ENCODE results near the gene C1orf159.

DNA sequence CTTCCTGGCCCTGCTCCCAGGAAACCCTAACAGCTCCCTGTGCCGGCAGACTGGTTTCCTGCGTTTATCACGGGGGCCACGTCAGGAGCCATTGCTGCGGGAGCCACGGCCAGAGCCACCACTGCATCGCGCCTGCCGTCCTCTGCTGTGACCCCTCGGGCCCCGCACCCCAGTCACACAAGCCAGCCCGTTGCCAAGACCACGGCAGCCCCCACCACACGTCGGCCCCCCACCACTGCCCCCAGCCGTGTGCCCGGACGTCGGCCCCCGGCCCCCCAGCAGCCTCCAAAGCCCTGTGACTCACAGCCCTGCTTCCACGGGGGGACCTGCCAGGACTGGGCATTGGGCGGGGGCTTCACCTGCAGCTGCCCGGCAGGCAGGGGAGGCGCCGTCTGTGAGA lies 67.9 kb downstream of the C1orf159 start:
- TF ChIP-seq GABPA (IDR thresholded peaks at IDR 0.05; ENCODE audit: low read depth), result no peak
- TF ChIP-seq, protein P1, sequence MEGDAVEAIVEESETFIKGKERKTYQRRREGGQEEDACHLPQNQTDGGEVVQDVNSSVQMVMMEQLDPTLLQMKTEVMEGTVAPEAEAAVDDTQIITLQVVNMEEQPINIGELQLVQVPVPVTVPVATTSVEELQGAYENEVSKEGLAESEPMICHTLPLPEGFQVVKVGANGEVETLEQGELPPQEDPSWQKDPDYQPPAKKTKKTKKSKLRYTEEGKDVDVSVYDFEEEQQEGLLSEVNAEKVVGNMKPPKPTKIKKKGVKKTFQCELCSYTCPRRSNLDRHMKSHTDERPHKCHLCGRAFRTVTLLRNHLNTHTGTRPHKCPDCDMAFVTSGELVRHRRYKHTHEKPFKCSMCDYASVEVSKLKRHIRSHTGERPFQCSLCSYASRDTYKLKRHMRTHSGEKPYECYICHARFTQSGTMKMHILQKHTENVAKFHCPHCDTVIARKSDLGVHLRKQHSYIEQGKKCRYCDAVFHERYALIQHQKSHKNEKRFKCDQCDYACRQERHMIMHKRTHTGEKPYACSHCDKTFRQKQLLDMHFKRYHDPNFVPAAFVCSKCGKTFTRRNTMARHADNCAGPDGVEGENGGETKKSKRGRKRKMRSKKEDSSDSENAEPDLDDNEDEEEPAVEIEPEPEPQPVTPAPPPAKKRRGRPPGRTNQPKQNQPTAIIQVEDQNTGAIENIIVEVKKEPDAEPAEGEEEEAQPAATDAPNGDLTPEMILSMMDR (IDR thresholded peaks at IDR 0.05; ENCODE audit: insufficient read depth, low read length), result no peak
- TF ChIP-seq, protein P2, sequence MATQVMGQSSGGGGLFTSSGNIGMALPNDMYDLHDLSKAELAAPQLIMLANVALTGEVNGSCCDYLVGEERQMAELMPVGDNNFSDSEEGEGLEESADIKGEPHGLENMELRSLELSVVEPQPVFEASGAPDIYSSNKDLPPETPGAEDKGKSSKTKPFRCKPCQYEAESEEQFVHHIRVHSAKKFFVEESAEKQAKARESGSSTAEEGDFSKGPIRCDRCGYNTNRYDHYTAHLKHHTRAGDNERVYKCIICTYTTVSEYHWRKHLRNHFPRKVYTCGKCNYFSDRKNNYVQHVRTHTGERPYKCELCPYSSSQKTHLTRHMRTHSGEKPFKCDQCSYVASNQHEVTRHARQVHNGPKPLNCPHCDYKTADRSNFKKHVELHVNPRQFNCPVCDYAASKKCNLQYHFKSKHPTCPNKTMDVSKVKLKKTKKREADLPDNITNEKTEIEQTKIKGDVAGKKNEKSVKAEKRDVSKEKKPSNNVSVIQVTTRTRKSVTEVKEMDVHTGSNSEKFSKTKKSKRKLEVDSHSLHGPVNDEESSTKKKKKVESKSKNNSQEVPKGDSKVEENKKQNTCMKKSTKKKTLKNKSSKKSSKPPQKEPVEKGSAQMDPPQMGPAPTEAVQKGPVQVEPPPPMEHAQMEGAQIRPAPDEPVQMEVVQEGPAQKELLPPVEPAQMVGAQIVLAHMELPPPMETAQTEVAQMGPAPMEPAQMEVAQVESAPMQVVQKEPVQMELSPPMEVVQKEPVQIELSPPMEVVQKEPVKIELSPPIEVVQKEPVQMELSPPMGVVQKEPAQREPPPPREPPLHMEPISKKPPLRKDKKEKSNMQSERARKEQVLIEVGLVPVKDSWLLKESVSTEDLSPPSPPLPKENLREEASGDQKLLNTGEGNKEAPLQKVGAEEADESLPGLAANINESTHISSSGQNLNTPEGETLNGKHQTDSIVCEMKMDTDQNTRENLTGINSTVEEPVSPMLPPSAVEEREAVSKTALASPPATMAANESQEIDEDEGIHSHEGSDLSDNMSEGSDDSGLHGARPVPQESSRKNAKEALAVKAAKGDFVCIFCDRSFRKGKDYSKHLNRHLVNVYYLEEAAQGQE (IDR thresholded peaks at IDR 0.05; ENCODE audit: insufficient replicate concordance, low read depth), result no peak
